ENCODE data around the gene INF2. TPM values are rescaled to one million over a fixed set of nuclear protein-coding genes. Genes with fewer than 3 reads are reported as not detected.

The INF2 gene
- total RNA-seq, 1 donor from 2014 or later = 61.7 TPM

GRCh38 chr14:104692939-104693315, 3.5 kb downstream of the INF2 start:
- H3K4me1 Mint-ChIP-seq = peaks cover 16% of the 10 kb centered on the region

DNA sequence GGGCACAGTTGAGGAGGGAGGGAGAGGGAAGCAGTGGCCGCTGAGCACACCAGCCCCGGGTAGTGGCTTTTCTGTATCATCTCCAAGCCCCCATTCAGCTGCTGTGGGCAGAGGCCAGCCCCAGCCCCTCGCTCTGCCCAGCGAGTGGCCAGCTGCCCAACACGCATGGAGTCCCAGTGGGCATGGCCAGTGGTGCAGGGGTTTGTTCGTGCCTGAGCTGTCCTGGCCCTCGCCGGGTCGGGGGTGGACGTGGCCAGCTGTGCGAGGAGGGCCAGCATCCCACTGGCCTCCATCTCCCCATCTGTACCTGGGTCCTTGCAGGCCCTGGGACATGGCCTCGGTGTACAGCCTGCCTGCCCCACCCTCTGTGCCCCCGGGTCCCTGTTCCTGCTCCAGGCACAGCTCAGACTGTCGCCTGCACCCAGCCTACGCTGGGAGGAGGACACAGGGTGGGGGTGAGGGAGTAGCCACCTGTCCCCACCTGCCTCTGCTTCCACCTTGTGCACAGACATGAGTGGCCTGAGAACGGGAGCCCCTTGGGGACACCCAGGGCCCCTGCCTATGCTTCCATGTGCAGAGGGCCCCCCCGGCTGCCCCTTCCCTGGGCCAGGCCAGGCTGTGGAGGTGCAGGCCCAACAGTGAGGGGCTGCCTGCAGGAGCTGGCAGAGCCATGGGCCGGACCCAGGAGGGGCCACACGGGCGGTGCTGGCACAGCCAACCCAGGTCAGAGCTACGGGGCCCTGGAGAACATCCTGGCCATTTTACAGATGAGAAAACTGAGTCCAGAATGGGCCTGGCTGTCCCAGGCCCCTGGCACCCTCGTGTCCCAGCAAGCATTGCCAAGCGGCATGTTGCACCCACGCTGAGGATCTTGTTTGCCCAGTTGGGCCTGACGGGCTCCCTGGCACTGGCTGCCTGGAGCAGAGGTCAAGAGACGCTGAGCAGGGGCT, 4.3 kb downstream of the INF2 start:
- H3K27ac Mint-ChIP-seq (ENCODE audit: unreplicated experiment) = peak overlapping the region; percentile 81
- TF ChIP-seq, protein P1, sequence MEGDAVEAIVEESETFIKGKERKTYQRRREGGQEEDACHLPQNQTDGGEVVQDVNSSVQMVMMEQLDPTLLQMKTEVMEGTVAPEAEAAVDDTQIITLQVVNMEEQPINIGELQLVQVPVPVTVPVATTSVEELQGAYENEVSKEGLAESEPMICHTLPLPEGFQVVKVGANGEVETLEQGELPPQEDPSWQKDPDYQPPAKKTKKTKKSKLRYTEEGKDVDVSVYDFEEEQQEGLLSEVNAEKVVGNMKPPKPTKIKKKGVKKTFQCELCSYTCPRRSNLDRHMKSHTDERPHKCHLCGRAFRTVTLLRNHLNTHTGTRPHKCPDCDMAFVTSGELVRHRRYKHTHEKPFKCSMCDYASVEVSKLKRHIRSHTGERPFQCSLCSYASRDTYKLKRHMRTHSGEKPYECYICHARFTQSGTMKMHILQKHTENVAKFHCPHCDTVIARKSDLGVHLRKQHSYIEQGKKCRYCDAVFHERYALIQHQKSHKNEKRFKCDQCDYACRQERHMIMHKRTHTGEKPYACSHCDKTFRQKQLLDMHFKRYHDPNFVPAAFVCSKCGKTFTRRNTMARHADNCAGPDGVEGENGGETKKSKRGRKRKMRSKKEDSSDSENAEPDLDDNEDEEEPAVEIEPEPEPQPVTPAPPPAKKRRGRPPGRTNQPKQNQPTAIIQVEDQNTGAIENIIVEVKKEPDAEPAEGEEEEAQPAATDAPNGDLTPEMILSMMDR (conservative IDR thresholded peaks at IDR 0.05) = no peak
- no peaks in the 10 kb centered on the region for H3K9me3 Mint-ChIP-seq
- peaks cover 16% of the 10 kb centered on the region for H3K4me1 Mint-ChIP-seq
- H3K4me3 Mint-ChIP-seq = no peak overlapping the region
- H3K36me3 Mint-ChIP-seq (ENCODE audit: low read depth) = no peaks in the 10 kb centered on the region
- H3K27me3 Mint-ChIP-seq (ENCODE audit: low read depth) = no peaks in the 10 kb centered on the region
- no peak for DNase-seq (ENCODE audit: low read depth, low spot score)

More at GRCh38 chr14:104692939-104693315, 3.5 kb downstream of the INF2 start:
- Mint-ChIP-seq H3K36me3 (ENCODE audit: low read depth) (no peaks in the 10 kb centered on the region), H3K4me3 (no peak overlapping the region), H3K27ac (ENCODE audit: unreplicated experiment) (no peak overlapping the region), H3K9me3 (no peaks in the 10 kb centered on the region), H3K27me3 (ENCODE audit: low read depth) (no peaks in the 10 kb centered on the region)
- TF ChIP-seq, protein P1 (conservative IDR thresholded peaks at IDR 0.05) = no peak
- no peak for DNase-seq (ENCODE audit: low read depth, low spot score)

GRCh38 chr14:104694475-104694950, 5.1 kb downstream of the INF2 start:
- H3K4me3 Mint-ChIP-seq = no peak overlapping the region
- DNase-seq (ENCODE audit: low read depth, low spot score) = no peak
- peaks cover 16% of the 10 kb centered on the region for H3K4me1 Mint-ChIP-seq
- H3K36me3 Mint-ChIP-seq (ENCODE audit: low read depth) = no peaks in the 10 kb centered on the region
- H3K27ac Mint-ChIP-seq (ENCODE audit: unreplicated experiment) = peak overlapping the region; percentile 81
- H3K9me3 Mint-ChIP-seq = no peaks in the 10 kb centered on the region
- H3K27me3 Mint-ChIP-seq (ENCODE audit: low read depth) = no peaks in the 10 kb centered on the region
- TF ChIP-seq, protein P1 (conservative IDR thresholded peaks at IDR 0.05) = no peak

DNA sequence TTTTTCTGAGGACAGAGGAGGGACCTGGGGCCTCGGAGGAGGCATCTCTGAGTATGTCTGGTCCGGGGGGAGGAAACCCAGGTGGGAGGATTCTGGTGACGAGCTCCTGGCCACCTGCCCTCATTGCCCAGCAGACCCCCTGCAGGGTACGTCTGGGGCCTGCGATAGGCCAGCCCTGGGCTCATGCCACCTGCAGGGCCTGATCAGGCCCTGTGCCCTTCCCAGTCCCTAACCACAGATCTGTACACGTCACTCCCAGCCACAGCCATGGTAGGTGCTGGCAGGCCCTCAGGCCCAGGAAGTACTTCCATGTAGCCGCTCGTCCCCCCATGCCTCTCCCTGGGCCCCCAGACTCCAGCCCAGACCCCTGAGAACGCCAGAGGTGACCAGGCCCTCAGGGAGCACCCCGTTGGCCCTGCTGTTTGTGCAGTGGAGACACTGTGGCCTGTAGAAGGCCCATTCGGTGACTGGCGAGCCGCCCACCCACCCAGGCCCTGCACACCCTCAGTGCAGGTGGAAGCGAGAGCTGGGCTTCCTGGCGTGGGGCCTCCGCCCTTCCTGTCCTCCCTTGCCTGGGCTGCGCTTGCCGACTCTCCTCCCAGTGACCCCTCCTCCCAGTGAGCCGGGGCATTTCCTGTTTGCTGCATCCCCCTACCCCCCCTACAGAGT, 5.7 kb downstream of the INF2 start:
- Mint-ChIP-seq H3K4me3 (peak overlapping the region; percentile 66), H3K27ac (ENCODE audit: unreplicated experiment) (peak overlapping the region; percentile 12), H3K27me3 (ENCODE audit: low read depth) (no peaks in the 10 kb centered on the region), H3K9me3 (no peaks in the 10 kb centered on the region), H3K36me3 (ENCODE audit: low read depth) (no peaks in the 10 kb centered on the region), H3K4me1 (peaks cover 16% of the 10 kb centered on the region)
- DNase-seq (ENCODE audit: low read depth, low spot score) = no peak
- TF ChIP-seq, protein P1 (conservative IDR thresholded peaks at IDR 0.05) = no peak

DNA sequence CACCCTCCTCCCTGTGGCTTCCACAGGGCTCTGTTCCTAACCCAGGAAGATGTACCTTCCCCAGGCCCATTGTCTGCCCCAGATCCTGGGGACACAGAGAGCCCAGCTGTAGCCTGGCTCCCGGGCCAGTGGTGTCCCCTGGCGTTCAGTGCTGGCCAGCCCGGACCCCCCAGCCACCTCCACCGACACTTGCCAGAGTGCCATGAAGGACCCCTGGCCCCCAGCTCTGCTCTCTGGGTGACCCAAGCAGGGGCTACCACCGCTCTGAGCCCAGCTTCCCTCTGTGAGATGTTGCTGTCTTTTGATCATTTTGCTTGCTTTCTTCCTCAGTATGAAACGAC, 6.2 kb downstream of the INF2 start:
- Mint-ChIP-seq H3K4me3 (peak overlapping the region; percentile 66), H3K4me1 (peaks cover 16% of the 10 kb centered on the region), H3K27ac (ENCODE audit: unreplicated experiment) (peak overlapping the region; percentile 12), H3K9me3 (no peaks in the 10 kb centered on the region), H3K27me3 (ENCODE audit: low read depth) (no peaks in the 10 kb centered on the region), H3K36me3 (ENCODE audit: low read depth) (no peaks in the 10 kb centered on the region)
- no peak for DNase-seq (ENCODE audit: low read depth, low spot score)
- TF ChIP-seq, protein P1 (conservative IDR thresholded peaks at IDR 0.05) = no peak
